Renal cortical epithelial cell (primary cell): ENCODE measurements around the gene NDST3. TPM values are rescaled to one million over a fixed set of nuclear protein-coding genes. Genes with fewer than 3 reads are reported as not detected.
"Not testable (repeated sequence)": the region's sequence is repeated elsewhere in the genome, so short reads cannot be mapped to it uniquely, and the experiment has no call there.

Experiments used
- DNase-seq: peaks from one replicate; pipeline ENCODE4 v3.0.0-alpha.2; 2011; ENCODE audit warnings: low read depth
- total RNA-seq: library from RNA; depleted of rRNA; stranded (reverse); fragments of >200 nt; gene quantifications from 2 replicates; pipeline ENCODE4 v1.2.3, GENCODE V29; 2014

Gene NDST3
- total RNA-seq, 1 donor from 2014 or later: 0.60 TPM

DNA sequence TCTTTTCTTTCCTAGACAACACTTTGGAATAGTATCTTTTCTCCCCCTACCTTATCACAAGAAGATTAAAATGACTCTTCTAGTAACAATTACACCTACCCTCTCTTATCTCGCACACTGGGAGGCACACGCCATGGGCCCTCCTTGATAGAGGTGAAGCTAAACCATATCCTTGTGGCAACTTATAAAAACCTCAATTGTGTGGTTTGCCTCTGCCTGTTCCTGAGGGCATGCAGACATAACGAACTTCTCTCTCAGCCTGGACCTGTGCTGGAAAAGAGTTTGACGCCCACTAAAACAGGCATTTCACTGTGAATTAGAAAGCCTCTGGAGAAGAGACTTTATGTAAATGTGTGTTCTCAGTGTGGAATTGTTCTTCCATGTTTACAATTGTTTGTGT is 141.2 kb downstream of the NDST3 start:
- DNase-seq: no peak

DNA sequence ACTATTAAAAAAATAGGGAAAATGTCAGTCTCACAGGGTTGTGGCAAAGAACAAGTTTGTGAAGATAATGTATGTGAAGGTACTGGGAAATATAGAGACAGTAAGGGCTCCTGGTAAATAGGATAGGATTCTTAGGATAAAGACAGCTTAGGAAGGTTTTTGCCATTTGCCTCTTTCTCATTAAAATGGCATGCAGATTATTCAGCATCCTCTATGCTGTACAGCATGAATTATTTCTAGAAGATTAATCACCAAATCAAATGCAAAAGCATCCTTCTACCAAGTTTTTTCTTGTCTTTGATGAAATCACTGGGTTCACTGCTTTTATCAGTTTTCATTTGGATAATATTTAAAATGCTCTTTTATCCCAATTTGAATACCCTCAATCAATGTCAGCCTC is 142.8 kb downstream of the NDST3 start:
- no peak for DNase-seq

DNA sequence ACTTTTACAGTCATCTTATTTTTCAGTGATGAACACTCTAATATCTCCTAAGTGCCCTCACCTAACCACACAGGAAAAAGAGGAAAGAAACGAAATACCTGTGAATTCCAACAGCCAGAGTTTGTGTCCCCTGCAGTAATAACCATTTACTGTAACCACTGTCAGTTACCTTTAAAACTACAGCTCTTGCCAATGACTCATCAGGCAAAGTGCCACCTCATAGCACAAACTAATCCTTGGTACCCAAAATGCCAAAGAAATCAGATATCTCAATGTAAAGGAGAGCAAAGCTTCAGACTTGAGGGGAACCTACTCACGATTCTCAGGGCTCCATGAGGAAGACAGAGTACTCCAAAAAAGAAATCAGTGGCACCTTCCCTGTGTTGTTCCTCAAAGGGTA is 146.5 kb downstream of the NDST3 start:
- DNase-seq: peak; percentile 3

DNA sequence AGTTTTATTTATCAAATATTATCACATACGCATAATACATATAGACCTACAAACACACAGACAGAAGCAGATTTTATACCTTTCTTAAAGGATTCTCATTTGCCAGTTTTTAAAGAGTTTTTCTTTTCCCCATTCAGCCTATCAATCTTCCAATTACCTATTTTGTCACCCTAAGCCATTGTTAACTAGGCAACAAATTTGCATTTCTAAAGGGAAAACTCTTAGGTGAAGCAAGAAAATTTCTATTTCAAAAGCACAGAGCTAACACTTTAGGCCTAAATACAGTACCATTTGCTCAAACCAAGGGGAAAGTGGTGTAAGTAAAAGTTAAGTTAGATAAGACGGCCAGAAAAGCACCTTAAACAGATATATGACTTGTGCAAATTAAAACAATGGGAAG is 156.6 kb downstream of the NDST3 start:
- DNase-seq: no peak

DNA sequence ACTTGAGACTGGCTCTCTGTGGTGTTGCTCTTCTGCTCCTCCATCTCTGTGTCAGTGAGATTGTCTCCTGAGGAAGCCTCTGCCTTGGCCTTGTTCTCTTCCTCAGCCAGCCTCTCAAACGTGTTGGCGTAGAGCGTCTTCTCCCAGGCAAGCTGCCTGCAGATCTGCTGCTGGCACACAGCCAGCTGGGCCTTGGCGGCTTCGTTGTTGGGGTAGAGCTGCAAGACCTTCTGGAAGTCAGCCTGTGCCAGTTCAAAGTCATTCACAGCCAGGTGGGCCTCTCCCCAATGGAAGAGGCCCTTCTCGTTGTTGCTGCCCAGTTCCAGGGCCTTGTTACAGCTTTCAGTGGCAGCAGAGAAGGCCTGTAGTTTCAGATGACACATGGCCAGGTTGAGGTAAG is 159.1 kb downstream of the NDST3 start:
- no peak for DNase-seq

DNA sequence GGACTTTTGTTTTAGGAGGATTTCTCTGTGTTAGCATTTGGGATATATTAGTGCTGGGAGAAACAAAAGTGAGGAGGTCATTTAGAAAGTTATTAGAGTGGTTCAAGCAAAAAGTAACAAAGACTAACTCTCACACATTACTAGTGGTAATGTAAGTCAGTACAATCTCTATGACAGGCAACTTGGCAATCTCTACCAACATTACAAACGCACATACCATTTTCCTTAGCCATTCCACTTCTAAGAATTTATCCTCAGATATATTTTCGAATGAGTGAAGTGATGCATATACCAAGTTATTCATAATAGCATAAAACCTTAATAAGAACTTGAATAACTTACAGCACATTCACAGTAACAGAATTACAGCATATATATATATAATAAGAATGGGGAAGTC is 172.3 kb downstream of the NDST3 start:
- DNase-seq: no peak

DNA sequence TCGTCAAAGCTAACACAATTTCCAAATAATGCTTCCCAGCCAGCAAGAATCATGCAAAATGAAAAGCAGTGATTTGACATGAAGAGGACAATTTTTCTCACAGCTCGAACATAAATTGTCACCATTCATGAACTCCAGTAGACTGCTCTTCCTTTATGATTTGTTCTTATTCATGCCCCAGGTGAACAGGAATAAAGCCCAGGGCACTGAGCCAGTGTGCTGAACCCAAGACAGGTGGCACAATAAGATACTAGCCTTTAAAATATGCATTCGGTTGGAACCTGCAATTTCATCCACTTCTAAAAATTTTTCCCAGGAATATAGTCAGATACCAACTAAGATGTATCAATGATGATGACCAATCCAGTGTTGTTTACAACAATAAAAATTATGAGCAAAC is 178.8 kb downstream of the NDST3 start:
- no peak for DNase-seq

DNA sequence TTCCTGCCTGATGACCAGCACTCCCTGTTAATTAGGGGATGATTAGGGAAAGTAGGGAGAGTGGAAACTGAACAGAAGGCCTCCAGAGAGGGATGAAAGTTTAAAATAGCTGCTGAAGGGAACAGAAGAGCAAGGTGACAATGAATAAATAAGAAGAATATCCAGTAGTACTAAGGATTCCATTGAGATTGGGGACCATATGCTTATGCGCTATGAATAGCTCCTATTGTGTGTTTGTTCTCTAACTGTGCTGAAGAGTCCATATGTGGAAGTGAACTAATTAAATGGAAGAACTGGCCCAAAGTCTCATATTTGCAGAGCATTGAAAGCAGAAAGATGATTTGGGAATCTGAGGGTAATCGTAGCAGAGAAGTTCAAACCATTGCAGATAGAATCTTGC is 181.5 kb downstream of the NDST3 start:
- DNase-seq: no peak

DNA sequence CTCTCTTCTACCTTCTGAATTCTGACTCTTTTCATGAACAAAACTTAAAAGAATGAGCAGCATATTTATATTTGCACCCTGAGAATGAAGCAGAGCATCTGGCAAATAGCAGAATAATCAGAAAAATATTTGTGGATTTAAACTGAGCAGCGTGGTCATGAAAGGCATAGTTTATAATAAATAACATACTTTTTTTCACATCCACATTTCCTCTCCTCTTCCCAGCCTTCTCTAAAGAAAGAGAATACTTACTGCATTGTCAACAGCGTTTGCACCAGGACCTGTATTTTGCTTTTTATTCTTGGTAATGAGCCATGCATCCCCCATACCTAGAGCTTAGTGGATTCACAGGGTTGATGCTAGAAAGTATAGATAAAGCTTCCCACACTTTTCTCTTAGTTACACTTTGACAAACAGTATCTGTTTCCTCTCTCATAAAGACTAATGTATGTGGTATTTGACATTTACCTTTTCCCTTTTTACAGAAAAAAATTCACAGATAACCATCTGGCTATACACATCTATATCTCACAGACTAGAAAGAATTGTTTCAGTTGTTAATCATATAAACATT is 187.0 kb downstream of the NDST3 start:
- no peak for DNase-seq

DNA sequence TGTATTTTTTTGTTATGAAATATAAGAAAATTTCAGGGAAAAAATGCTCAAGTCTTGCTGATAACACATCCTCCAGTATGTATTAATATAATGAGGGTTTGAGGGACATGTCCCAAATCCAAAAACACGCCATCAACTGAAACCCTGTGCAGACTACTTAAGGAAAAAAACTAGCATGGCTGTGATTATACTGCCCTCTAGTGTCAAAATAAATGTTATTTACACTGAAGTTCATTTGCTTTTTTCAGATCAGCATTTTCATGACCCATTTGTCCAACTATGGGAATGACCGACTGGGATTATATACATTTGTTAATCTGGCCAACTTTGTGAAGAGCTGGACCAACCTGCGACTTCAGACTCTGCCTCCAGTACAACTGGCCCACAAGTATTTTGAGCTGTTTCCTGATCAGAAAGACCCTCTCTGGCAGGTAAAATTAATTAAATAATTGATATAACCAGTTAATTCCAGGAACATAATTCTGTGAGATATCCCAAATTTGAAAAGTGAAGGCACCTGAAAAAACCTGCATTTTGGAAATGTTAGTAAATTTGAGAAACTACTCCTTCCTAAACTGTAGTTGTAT is 190.1 kb downstream of the NDST3 start:
- DNase-seq: peak; percentile 79

DNA sequence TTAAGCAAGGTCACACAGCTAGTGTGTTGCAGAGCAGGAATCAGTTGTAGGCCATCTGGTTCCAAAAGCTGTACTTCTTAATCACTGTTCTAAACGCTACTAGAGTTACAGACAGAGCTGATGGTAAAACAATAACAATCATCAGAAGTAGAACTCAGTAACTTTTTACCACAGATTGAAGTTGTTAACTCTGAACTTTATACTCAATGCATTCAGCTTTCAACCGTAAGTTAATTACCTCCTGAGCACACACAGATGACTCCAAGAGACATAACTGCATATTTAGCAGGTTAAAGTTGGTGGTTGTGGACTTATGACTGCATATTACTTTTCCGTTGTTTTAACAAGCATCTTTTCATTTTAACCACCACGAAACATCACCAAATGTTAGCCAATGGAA is 191.2 kb downstream of the NDST3 start:
- no peak for DNase-seq

DNA sequence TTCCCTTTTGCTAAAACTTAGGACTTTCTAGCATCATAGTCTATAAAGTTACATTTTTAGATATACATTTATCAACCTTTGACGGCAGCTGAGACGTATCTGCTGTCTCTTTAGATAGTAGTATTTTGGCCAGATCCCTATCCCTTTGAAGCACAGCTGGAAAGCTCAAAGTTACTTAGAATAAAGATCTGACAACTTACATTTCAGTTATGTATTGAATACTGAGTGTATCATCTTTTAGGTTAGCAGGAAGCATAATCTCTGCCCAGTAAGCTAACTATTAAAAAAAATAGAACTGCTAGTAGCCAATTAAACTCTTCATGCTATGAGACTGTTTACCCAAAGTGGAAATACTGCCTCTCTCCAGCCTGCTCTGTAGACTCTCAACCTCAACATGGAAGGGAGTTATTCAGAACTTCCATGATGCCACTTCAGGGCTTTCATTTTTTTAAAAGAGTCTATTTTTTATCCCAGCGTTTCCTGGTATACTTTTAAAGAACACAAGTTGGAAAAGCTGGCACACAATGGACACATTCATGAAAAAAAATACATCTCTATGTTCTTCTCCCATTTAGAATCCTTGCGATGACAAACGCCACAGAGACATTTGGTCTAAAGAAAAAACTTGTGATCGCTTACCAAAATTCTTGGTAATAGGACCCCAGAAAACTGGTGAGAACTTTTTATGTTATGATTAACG is 192.2 kb downstream of the NDST3 start:
- DNase-seq: no peak

DNA sequence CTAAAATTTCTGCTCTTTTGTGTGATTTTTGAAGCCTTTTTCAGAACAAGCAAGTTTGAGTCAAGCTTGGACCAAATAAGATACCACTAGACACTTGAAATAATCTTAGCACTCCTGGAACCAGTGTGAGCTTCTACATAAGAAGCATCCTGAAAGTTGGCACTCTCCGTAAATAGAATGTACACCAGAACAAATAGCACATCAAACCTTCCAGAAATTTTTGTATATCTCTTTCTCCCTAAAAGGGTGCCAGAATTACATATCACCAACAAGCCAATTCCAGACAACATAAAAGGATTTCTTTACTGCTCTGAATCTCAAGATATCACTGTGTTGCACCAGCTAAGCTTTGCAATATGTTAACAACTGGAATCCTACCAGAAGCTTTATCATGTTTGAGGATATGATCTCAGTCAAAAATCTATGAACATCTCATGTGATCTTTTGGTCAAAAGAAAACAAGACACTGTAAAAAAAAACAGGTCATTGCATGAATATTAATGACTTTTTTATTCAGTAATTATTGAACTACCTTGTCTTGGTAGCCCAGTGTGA is 201.4 kb downstream of the NDST3 start:
- no peak for DNase-seq

DNA sequence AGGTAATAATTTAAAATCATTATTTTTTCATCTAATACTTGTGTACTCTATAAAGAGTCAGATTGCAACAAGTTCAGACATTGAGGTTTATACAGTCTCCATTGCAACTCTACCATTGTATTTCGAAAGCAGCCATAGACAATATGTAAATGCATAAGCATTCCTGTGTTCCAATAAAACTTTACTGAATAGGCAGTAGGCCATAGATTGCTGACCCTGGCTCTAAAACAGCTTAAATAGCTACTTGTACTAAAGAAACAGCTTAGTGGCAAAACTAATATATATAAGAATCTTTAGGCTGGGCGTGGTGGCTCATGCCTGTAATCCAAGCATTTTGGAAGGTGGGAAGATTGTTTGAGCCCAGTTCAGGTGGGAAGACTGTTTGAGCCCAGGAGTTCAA is 203.2 kb downstream of the NDST3 start:
- no peak for DNase-seq

DNA sequence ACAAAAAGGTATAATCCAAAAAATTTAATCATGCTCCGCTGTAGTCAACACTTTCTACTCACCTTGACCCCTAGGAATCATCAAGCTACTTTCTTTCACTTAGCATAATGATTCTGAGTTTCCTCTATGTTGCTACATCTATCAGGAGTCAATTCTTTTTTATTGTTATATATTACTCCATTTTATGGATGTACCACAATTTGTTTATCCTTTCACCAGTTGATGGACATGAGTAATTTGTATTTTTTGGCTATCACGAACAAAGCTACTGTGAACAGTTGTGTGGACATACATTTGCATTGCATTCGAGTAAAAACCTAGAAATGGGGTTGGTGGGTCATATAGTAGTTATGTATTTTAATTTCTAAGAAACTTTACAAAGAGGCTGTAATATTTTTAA is 215.6 kb downstream of the NDST3 start:
- DNase-seq: no peak

DNA sequence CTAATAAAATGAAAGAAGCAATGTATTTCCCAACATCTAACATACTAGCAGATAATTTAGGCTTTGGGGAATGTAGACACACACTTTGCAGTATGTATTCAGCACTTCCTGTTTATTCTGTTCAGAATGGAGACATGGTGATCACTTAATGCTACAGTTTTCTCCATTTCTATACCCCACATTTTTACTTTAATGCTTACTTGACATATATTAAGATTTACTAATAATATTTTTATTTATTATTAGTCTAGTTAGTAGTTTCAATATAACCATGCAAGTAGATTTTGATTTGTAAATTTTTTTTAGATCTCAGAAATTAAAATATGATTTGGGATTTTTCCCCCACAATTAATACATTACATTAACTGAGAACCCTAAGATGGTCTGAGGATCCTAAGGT is 220.1 kb downstream of the NDST3 start:
- DNase-seq: no peak

DNA sequence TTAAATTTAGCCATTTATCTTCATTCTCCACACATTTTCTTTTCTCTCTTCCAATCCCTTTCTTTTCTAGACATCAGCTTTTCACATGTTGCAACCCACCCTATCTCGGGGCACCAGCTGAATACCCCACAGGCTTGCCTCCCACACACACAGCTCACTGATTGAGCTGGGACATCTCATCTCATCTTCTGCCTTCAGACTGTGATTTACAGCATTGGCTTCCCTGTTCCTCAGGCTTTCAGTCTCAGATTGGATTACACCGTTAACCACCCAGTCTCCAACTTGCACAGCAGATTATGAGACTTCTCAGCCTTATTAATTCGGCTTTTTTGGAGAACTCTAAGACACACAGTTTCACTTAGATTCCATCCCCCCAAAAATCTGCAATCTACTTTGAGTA is 224.8 kb downstream of the NDST3 start:
- no peak for DNase-seq

DNA sequence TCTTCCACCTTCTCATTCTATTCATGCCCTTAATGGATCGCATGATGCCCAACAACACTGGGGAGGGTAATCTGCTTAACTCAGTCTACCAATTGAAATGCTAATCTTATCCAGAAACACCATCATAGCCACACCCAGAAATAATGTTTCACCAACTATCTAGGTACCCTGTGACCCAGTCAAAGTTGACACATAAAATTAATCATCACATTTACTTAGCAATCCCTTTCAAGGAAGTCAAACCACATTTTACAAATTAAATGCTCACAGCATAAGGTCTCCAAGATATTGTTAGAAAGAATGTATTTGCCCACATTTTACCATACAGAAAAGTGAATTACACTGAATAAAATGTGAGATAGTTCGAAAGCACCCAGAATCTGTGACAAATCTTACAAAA is 226.0 kb downstream of the NDST3 start:
- DNase-seq: no peak

DNA sequence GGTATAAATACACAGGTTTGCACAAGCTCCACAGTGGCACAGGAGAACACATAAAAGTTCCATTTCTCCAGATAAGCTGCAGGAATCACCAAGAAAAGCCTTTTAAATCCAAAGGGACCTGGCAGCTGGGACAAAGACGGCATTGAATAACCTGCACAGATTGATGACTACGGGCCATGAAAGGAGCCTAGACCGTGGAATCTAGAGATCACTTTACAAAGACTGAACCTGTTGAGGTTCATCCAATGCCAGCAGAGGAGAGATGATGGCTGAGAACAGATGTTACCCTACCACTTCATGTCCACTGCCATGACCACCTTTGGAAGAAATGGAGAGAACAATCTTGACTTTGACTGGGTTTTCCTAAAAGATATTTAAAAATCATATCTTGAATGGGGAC is 229.8 kb downstream of the NDST3 start:
- no peak for DNase-seq

DNA sequence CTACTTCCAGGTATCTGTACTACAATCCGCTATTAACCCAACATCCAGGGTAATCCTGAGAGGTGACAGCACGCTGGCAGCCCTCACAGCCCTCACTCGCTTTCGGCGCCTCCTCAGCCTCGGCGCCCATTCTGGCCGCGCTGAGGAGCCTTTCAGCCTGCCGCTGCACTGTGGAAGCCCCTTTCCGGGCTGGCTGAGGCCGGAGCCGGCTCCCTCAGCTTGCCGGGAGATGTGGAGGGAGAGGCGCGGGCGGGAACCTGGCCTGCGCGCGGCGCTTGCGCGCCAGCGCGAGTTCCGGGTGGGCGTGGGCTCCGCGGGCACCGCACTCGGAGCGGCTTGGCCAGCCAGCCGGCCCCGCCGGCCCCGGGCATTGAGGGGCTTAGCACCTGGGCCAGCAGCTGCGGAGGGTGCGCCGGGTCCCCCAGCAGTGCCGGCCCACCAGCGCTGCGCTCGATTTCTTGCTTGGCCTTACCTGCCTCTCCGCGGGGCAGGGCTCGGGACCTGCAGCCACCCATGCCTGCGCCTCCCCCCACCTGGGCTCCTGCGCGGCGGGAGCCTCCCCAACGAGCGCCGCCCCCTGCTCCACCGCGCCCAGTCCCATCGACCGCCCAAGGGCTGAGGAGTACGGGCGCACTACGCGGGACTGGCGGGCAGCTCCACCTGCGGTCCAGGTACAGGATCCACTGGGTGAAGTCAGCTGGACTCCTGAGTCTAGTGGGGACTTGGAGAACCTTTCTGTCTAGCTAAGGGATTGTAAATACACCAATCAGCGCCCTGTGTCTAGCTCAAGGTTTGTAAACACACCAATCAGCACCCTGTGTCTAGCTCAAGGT is 231.2 kb downstream of the NDST3 start:
- no peak for DNase-seq

DNA sequence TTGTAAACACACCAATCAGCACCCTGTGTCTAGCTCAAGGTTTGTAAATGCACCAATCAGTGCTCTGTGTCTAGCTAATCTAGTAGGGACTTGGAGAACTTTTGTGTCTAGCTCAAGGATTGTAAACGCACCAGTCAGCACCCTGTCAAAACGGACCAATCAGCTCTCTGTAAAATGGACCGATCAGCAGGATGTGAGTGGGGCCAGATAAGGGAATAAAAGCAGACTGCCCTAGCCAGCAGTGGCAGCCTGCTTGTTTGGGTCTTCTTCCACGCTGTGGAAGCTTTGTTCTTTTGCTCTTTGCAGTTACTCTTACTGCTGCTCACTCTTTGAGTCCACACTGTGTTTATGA is 231.8 kb downstream of the NDST3 start:
- DNase-seq: not testable (repeated sequence)

DNA sequence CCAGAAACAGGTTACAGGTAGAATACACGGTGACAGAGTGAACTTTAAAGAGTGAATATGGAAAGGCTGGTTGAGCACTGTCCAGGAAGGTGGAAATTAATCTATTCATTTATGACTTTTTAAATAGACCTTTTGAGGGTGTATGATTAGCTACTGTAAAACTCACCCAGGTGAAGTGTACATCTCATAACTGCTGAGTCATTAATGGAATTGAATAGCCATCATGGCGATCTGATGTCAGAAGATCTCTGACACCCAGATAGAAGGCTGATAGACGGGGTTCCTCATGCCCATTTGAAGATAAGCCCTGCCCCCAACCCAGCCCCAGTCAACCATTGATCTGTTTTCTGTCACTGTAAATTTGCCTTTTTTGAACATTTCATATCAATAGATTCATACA is 234.5 kb downstream of the NDST3 start:
- no peak for DNase-seq

DNA sequence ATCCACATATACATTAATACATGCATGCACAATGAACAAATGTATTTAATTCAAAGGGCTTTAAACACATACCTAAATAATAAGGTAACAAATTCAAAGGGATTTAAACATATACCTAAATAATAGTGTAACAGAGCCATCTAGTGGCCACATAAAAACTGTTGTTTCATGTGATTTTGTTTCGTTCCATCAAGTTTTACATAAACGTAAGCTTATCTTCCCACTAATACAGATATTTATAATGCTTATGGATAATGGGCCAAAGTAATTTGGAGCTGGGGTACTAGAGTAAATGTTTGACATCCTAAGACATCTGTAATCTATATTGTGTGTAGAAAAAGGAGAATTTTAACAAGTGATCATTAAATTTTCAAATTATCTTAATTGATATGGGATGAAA is 236.2 kb downstream of the NDST3 start:
- DNase-seq: peak; percentile 63
